ENCODE measurements around the gene CLSTN2.

Gene CLSTN2

DNA sequence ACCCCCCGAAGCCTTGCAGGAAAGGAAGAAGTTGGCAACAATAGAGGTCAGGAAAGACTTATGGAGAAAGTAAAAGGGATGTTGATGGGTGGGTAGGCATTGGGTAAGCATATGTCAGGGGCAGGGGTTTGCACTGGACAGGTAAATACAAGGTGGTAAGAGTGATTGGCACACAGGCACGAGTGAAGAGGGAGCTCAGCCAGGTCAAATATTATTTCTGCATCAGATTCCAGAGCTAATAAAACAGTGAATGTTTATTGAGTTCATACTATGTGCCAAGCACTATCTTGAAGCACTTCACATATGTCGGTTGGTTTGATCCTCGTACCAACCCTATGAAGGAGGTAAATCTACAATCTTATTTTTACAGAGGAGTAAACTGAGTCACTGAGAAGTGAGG, 6.6 kb downstream of the CLSTN2 start:
- no peak for DNase-seq (ENCODE audit: extremely low read depth, low read depth)

GRCh38 chr3:139944256-139944910, 9.4 kb downstream of the CLSTN2 start:
- no peak for TF ChIP-seq CTCF (IDR thresholded peaks at IDR 0.05; ENCODE audit: low read depth, low read length)
- DNase-seq (ENCODE audit: extremely low read depth, low read depth): no peak

More for the DNA sequence above, 6.6 kb downstream of the CLSTN2 start:
- TF ChIP-seq CTCF (IDR thresholded peaks at IDR 0.05; ENCODE audit: low read depth, low read length): no peak

- no peak for DNase-seq (ENCODE audit: extremely low read depth, low read depth)
These were observed 10.4 kb downstream of the CLSTN2 start for GRCh38 chr3:139945386-139945785.

DNA sequence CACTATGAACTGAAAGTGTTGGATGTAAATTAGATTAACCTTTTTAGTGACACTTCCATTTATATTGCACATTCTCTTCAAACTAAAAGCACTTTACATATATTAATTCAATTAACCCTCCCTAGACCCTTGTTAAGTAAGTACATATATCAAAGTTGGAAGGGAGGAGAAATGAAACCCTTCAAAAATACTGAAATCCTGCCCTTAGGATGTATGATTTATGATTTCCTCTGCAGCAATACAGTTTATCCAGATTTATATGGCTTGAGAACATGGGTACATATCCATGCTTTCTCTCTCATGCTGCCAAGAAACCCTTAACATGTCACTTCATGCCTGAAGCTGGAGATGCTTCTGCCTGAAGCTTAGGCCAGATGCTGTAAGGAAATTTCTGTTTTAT, 11.0 kb downstream of the CLSTN2 start:
- DNase-seq (ENCODE audit: extremely low read depth, low read depth): no peak
- no peak for TF ChIP-seq CTCF (IDR thresholded peaks at IDR 0.05; ENCODE audit: low read depth, low read length)

More at GRCh38 chr3:139945386-139945785, 10.4 kb downstream of the CLSTN2 start:
- TF ChIP-seq CTCF (IDR thresholded peaks at IDR 0.05; ENCODE audit: low read depth, low read length): no peak

- TF ChIP-seq CTCF (IDR thresholded peaks at IDR 0.05; ENCODE audit: low read depth, low read length): no peak
- DNase-seq (ENCODE audit: extremely low read depth, low read depth): no peak
These were observed 13.5 kb downstream of the CLSTN2 start for GRCh38 chr3:139948467-139948866.

- DNase-seq (ENCODE audit: extremely low read depth, low read depth): no peak
- no peak for TF ChIP-seq CTCF (IDR thresholded peaks at IDR 0.05; ENCODE audit: low read depth, low read length)
These were observed 13.9 kb downstream of the CLSTN2 start for GRCh38 chr3:139948898-139949297.

- TF ChIP-seq CTCF (IDR thresholded peaks at IDR 0.05; ENCODE audit: low read depth, low read length): no peak
- no peak for DNase-seq (ENCODE audit: extremely low read depth, low read depth)
These were observed 18.3 kb downstream of the CLSTN2 start for GRCh38 chr3:139953131-139953910.
